Activated naive CD8-positive, alpha-beta T cell treated with anti-CD3 and anti-CD28 coated beads, Interleukin-2, amount 50 U/mL, for 16 hours (primary cell): ENCODE measurements around the gene GRIP1.
"Not testable (repeated sequence)": the region's sequence is repeated elsewhere in the genome, so short reads cannot be mapped to it uniquely, and the experiment has no call there.

Experiments used
- DNase-seq: peaks from one replicate; pipeline ENCODE4 v3.0.0-alpha.2; 2020; ENCODE audit warnings: low read depth, low spot score

The GRIP1 gene

DNA sequence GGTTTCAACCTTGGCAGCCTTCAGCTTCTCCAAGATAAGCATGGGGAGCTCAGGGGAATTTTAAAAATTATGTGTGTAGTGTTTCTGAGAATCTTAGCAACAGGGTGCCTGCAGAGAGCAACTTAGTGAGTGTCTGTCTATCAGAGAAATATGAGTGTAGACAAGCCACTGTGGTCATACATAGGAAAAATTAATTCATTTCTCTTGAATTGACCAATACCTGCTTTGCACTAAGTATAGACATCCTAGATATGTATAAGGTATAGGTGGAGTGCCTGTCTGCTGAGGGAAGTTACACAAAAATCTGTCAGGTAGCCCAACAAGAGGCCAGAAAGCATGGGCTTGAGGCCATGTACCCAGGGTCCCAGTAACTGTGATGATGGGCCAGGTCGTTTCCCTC is 355.9 kb downstream of the GRIP1 start:
- DNase-seq: no peak

DNA sequence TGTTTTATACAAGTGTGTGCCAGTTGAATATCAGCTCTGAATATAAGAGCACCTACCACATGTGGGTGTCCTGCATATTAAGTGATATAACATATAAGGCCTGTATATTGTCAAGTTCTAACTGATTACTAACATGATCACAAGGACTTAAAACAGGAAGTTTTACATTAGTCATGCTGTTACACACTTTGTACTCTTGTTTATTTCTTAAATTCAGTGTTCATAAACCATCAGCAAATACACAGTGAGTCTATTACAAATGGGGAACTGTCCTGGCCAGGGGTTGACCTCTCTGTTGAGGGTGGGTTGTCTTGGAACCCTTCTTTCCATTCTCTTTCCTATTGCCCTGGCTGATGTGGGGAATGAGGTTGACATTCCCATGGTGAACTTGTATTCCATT is 357.4 kb downstream of the GRIP1 start:
- no peak for DNase-seq

DNA sequence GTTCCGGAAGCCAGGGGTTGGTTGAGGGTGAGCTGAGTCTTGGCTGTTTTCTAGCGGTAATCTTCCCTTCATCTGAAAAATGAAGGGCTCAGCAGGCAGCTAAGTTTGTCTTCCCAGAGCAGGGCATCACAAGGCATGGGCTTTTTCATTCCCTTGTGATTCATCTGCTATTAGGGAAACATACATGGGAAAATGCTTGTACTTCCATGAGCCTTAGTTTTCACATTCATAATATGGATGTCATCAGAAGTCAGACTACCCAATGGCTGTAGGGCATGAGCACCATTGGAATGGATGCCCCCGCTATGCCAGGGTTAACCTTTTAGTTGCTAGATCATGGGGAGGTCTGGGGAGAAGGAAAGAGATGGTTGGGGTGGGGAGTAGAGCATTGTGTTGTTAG is 357.9 kb downstream of the GRIP1 start:
- no peak for DNase-seq

DNA sequence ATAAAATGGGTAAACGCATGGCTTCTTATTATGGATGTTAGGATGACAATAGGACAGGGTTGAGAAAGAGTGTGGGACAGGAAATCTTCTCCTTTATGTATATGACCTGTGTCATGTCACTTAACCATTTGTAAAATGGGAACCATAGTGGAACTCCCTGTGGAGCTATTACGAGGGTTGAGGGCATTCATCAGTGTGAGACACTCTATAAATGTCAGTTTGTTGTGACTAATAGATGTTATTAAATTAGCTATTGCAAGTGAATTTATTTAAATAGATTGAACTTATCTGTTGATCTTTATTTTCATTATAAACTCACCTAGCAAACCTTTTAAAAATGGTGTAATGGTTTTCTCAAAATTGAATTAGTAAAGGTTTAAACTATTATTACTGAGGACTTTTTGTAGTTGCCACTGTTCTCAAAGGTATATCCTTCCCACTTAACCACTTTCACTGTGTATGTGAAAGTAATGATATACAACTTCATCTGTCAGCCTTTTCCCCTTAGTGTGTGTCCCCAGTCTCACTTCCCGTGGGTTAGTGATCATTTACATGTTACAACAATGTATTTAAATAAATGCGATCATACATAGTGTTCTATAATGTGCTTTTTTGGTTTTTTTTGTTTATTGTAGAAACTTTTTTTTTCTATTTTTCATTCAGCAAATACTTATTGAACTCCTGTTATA is 359.5 kb downstream of the GRIP1 start:
- no peak for DNase-seq

DNA sequence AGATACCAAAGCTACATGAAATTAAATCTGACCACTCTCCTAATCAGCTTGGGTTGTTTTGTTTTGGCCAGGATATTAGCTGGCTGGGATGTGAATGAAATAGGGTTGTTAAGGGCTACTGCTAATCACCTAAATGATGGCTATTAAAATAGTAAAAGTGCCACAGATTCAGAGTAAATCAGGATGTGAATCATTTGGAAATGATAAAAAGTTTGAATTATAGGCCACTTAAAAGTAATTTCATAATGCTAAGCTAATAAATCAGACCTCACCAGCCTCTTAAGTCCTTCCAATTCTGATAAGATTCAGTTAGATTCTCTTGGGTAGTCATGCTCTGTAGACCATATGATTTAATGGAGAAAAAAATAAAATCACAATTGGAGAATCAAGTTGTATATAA is 364.6 kb downstream of the GRIP1 start:
- no peak for DNase-seq

DNA sequence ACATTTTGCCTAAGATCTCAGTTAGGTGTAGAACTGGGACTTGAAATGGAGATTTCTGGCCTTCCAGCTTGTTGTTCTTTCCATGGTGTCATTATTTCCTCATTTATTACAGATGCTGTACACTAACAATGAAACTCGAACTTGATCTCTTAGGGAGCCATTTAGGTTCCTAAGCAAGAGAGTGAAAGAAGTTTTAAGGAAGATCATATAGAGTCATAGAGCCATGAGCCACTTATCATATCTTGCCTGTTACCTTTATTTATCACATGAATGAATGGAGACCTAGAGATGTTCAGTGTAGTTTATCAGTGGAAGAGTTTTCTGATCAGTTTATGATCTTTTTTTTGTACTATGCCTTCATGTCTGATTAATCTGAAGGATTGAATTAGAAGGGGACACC is 366.7 kb downstream of the GRIP1 start:
- DNase-seq: no peak

DNA sequence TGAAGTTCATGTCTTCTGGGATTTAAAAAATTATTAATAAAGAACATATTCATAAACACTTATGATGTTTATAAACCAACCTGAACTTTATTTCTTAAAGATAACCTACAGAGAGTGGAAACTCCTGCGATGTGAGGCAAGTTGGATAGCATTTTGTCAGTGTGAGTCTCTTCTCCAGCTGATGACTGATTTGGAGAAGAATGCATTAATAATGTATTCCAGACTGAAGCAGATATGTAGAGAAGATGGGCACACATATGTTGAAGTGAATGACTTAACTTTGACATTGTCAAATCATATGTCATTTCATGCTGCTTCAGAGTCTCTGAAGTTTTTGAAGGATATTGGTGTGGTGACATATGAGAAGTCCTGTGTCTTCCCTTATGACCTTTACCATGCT is 369.3 kb downstream of the GRIP1 start:
- no peak for DNase-seq

DNA sequence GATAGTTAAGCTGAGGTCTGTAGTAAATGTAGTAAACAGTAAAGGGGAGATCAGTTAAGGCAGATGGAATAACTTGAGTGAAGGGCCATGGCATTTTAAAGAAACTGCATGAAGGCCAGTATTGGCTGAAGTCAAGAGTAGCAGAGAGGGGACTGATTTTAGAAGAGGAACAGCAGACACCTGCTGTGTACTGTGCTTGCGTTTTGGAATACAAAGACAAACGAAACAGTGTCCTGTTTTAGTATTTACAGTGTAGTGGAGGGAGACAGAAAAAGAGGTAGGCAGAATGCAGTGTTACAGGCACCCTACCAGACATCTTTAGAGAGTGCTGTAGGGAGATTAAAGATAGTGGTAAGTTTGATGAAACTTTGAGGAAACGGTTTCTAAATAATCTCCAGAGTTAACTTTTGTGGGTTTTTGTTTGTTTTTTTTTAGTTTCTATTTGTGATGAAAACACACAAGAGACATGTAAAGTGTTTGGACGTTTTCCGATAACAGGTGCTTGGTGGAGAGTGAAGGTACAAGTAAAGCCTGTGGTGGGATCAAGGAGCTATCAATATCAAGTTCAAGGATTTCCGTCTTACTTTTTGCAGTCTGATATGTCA is 374.5 kb downstream of the GRIP1 start:
- no peak for DNase-seq

DNA sequence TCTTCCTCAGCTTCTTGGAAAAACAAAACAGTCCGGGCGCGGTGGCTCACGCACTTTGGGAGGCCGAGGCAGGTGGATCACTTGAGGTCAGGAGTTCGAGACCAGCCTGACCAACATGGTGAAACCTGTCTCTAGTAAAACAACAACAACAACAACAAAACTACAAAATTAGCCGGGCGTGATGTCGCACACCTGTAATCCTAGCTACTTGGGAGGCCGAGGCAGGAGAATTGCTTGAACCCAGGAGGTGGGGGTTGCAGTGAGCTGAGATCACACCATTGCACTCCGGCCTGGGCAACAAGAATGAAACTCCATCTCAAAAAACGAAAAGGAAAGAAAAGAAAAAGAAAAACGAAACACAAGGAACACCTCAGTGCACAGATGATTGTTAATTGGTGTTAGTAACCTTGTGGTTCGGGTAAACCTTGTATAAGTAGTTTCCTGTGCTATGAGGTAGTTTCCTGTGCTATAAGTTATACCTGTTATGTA is 375.5 kb downstream of the GRIP1 start:
- not testable (repeated sequence) for DNase-seq

DNA sequence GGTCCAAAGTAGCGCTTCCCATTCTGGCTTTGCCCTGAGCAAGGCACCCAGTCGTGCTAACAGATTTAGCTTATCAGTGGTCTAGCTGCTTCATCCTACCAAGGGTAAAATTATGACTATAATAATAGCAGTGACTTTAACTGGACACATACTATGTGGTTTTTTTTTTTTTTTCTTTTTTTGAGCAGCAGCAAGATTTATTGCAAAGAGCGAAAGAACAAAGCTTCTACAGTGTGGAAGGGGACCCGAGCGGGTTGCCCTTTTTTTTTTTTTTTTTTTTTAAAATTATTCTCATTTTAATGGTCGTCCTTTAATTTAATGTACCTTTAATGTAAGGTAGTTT is 376.1 kb downstream of the GRIP1 start:
- DNase-seq: no peak

DNA sequence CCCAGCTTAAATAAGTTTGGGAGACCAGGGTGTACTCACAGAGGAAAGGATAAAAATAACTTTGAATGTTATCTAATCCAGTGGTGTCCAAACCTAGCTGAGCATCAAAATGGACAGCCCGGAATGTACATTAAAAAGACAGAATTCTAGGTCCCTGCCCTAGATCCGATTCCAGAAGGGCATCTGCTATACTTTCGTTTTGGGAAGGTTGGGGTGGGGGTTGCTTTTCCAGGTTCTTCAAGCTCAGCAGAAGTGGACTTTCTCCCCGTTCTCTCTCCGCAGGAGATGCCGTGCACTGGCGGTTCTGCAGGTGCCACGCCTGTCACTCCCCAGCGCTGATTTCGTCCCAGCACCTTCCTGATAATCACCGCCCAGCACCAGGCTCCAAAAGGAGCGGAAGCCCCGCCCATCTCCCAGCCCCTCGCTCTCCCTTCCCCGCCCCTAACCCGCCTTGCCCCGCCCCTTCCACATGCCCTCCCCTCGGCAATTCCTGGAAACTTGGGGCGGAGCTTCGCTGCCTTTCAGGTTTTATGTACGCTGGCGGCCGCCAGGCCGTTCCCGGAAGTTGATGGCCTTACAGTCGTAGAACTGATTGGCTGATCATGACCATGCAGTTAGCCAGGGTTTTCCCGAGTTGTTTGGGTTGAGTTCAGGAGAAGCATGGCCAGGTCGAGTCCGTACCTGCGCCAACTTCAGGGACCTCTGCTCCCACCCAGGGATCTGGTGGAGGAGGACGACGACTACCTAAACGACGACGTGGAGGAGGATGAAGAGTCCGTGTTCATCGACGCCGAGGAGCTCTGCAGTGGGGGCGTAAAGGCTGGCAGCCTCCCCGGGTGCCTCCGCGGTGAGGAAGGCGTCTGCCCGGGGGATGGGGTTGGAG is 376.7 kb downstream of the GRIP1 start, which contains the start of gene HELB:
Gene HELB (plus strand): TSS at position 550 of the 883 bp plus-strand sequence. CDS start 111 bp downstream, at position 661.
- peak; percentile 96 for DNase-seq

DNA sequence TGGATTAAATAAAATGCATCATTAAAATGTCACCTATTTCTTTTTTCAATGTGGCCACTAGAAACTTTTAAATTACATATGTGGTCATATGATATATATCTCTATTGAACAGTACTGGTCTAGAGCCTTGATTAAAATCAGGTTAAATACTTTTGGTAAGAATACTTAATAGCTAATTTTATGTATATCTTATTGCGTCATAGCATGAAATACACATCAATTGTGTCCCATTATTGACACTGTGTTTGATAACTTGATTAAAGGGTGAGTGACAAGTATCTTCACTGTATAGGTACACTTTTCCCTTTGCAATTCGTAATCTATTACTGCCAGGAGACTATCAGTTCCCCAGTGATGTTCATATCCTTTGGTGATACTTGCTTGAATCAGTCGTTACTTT is 381.0 kb downstream of the GRIP1 start:
- DNase-seq: no peak
